HepG2 (cell line): ENCODE results near the gene SLC16A3. TPM values are rescaled to one million over a fixed set of nuclear protein-coding genes. Genes with fewer than 3 reads are reported as not detected.

Source experiments
- AKAP8 ChIP-seq: sonication (generic); formaldehyde crosslinking; IDR thresholded peaks from 2 replicates; pipeline ENCODE4 v1.5.1; 2020; ENCODE audit warnings: mild to moderate bottlenecking, missing genetic modification reagents
- BCL3 ChIP-seq: sonication (generic); formaldehyde crosslinking; IDR thresholded peaks from 2 replicates; pipeline ENCODE4 v1.5.1; 2020; ENCODE audit warnings: mild to moderate bottlenecking, missing genetic modification reagents, moderate library complexity
- BORCS8-MEF2B ChIP-seq: sonication (generic); formaldehyde crosslinking; IDR thresholded peaks from 2 replicates; pipeline ENCODE4 v1.8.0; 2022; ENCODE audit warnings: mild to moderate bottlenecking, missing genetic modification reagents
- CENPT ChIP-seq: sonication (generic); formaldehyde crosslinking; IDR thresholded peaks from 2 replicates; pipeline ENCODE4 v1.8.0; 2022; ENCODE audit warnings: low read depth, mild to moderate bottlenecking, moderate library complexity, missing genetic modification reagents
- CSRNP2 ChIP-seq: sonication (generic); formaldehyde crosslinking; conservative IDR thresholded peaks from 2 replicates; pipeline ENCODE4 v1.8.0; 2022; ENCODE audit warnings: low read depth, missing genetic modification reagents
- FLYWCH1 ChIP-seq: sonication (generic); formaldehyde crosslinking; IDR thresholded peaks from 2 replicates; pipeline ENCODE4 v1.8.1; 2023; ENCODE audit warnings: mild to moderate bottlenecking, missing genetic modification reagents
- FOXO1 ChIP-seq: sonication (generic); formaldehyde crosslinking; IDR thresholded peaks from 2 replicates; pipeline ENCODE4 v1.4.0; 2020; ENCODE audit warnings: missing genetic modification reagents
- HMG20B ChIP-seq: conservative IDR thresholded peaks from 2 replicates; pipeline ENCODE4 v1.6.1; 2016; ENCODE audit warnings: missing genetic modification reagents, missing compliant biosample characterization
- HOXA9 ChIP-seq: sonication (generic); formaldehyde crosslinking; IDR thresholded peaks from 2 replicates; pipeline ENCODE4 v1.8.1; 2022; ENCODE audit warnings: missing genetic modification reagents, mild to moderate bottlenecking, moderate library complexity, borderline replicate concordance
- KDM4B ChIP-seq: sonication (generic); formaldehyde crosslinking; IDR thresholded peaks from 2 replicates; pipeline ENCODE4 v1.4.0; 2020; ENCODE audit warnings: missing genetic modification reagents
- MED1 ChIP-seq: sonication (generic); formaldehyde crosslinking; IDR thresholded peaks from 2 replicates; pipeline ENCODE4 v1.4.0; 2020; ENCODE audit warnings: missing genetic modification reagents
- MNT ChIP-seq: fragments of 450-650 bp; IDR thresholded peaks from 2 replicates; pipeline ENCODE4 v1.6.1; 2016
- MXD4 ChIP-seq: IDR thresholded peaks from 2 replicates; pipeline ENCODE4 v1.6.1; 2016; ENCODE audit warnings: mild to moderate bottlenecking, missing biosample characterization, missing genetic modification reagents
- SAP130 ChIP-seq: IDR thresholded peaks from 2 replicates; pipeline ENCODE4 v1.6.1; 2016; ENCODE audit warnings: low read depth
- SCMH1 ChIP-seq: sonication (generic); formaldehyde crosslinking; IDR thresholded peaks from 2 replicates; pipeline ENCODE4 v1.9.0; 2021; ENCODE audit warnings: missing genetic modification reagents, mild to moderate bottlenecking, borderline replicate concordance
- SP5 ChIP-seq: IDR thresholded peaks from 2 replicates; pipeline ENCODE4 v1.6.1; 2016; ENCODE audit warnings: low read depth, borderline replicate concordance
- SRSF9 ChIP-seq: fragments of 200-400 bp; formaldehyde crosslinking; IDR thresholded peaks from 2 replicates; pipeline ENCODE4 v1.6.1; 2018; ENCODE audit warnings: borderline replicate concordance, mild to moderate bottlenecking, low read depth, low read length; ENCODE audit not compliant: insufficient read depth, poor library complexity, severe bottlenecking
- TBP ChIP-seq: sonication (generic); formaldehyde crosslinking; IDR thresholded peaks from 2 replicates; pipeline ENCODE4 v1.5.0; 2020; ENCODE audit warnings: missing genetic modification reagents
- TOE1 ChIP-seq: sonication (generic); formaldehyde crosslinking; IDR thresholded peaks from 2 replicates; pipeline ENCODE4 v1.4.0; 2020; ENCODE audit warnings: mild to moderate bottlenecking, missing genetic modification reagents
- ZBTB14 ChIP-seq: sonication (generic); formaldehyde crosslinking; IDR thresholded peaks from 2 replicates; pipeline ENCODE4 v1.4.0; 2020; ENCODE audit warnings: missing genetic modification reagents
- ZNF205 ChIP-seq: IDR thresholded peaks from 2 replicates; pipeline ENCODE4 v1.6.1; 2018; ENCODE audit warnings: missing biosample characterization, missing genetic modification reagents
- ZNF552 ChIP-seq: sonication (generic); formaldehyde crosslinking; IDR thresholded peaks from 2 replicates; pipeline ENCODE4 v1.9.0; 2022; ENCODE audit warnings: missing genetic modification reagents, mild to moderate bottlenecking, borderline replicate concordance
- ZNF556 ChIP-seq: sonication (generic); formaldehyde crosslinking; IDR thresholded peaks from 2 replicates; pipeline ENCODE4 v1.4.0; 2020; ENCODE audit warnings: mild to moderate bottlenecking, missing genetic modification reagents, borderline replicate concordance
- ZNF614 ChIP-seq: IDR thresholded peaks from 2 replicates; pipeline ENCODE4 v1.6.1; 2018; ENCODE audit warnings: missing biosample characterization, missing genetic modification reagents, inconsistent platforms, borderline replicate concordance
- polyA plus RNA-seq, 8 experiments: library from polyadenylated mRNA; depleted of rRNA in 3 of 8; stranded (reverse) in 7 of 8; unstranded in 1 of 8; fragments of >200 nt; fragmentation: Illumina TruSeq in 4 of 8; extraction: Trizol in 4 of 8; gene quantifications; 2 replicates each; pipeline versions ENCODE4 v1.2.1 to v1.2.3, GENCODE V29; 2011 to 2016; ENCODE audit warnings: low read depth in 4 of 8, missing spikeins in 1 of 8, mixed read lengths in 1 of 8; ENCODE audit not compliant: insufficient read depth in 1 of 8
- total RNA-seq, 5 experiments: library from RNA; depleted of rRNA; stranded (reverse); fragments of >200 nt; fragmentation: Illumina TruSeq; extraction: Trizol; gene quantifications; 2 replicates each; pipeline ENCODE4 v1.2.3, GENCODE V29; 2016; ENCODE audit warnings: low read depth in 1 of 5

Gene SLC16A3
- total and polyA plus RNA-seq, 2 of the 13 experiments (the other 11 are each of a cell fraction or from before 2014, with no cell fraction given): 242 to 349 TPM

DNA sequence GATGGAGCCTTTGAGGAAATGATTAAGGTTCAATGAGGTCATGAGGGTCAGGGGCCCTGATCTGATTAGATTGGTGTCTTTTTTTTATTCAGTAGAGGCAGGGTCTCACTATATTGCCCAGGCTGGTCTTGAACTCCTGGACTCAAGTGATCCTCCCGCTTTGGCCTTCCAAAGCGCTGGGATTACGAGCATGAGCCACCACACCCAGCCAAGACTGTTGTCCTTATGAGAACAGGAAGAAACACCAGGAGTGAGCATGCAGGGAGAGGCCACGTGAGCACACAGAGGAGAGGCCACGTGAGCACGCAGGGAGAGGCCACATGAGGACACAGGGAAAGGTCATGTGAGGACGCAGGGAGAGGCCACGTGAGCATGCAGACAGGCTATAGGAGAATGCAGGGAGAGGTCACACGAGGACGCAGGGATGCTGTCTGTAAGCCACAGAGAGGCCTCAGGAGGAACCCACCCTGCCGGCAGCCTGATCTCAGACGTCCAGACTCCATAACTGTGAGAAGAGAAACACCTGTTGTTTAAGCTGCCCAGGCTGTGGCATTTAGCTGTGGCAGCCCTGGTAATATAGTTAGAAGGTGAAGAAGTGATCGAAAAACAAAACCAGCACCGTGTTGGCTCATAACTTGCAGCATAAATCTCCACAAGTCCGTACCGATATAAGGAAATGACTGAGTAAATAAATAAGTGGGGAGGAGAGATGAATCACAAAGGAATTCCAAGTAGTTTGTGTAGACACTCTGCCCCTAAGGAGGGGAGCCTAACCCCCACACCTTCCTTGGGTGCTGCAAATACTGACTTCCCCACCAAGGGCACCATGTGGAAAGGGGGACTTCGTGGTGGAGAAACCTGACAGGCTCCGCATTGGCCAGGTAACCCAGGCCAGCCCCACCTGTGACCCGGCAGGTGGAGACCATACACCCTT is 59.3 kb downstream of the SLC16A3 start (continued):
- TF ChIP-seq HOXA9 (CRISPR knock-in tag): peak; percentile 84; the same call in 1 of the 2 replicates
- TF ChIP-seq CENPT (CRISPR knock-in tag): 0 out of 2 replicates have a peak, but pooled peaks have one; percentile 31
- TF ChIP-seq BORCS8-MEF2B (CRISPR knock-in tag): peak; percentile 95
- no peak for TF ChIP-seq SRSF9
- TF ChIP-seq TOE1 (CRISPR knock-in tag): 0 out of 2 replicates have a peak, but pooled peaks have one; percentile 49
- TF ChIP-seq AKAP8 (CRISPR knock-in tag): 0 out of 2 replicates have a peak, but pooled peaks have one; percentile 66
- peak; percentile 93 for TF ChIP-seq FOXO1
- no peak for TF ChIP-seq TBP (CRISPR knock-in tag)
- no peak for TF ChIP-seq ZBTB14 (CRISPR knock-in tag)
- peak; percentile 82; the same call in 1 of the 2 replicates for TF ChIP-seq ZNF556 (CRISPR knock-in tag)
- peak; percentile 92; the same call in 1 of the 2 replicates for TF ChIP-seq ZNF614 (CRISPR knock-in tag)
- peak; percentile 96; the same call in 1 of the 2 replicates for TF ChIP-seq KDM4B (CRISPR knock-in tag)
- peak; percentile 70; the same call in 1 of the 2 replicates for TF ChIP-seq SP5 (CRISPR knock-in tag)
- peak; percentile 100 for TF ChIP-seq MED1
- peak; percentile 100 for TF ChIP-seq MNT
- TF ChIP-seq FLYWCH1 (CRISPR knock-in tag): no peak
- peak; percentile 81 for TF ChIP-seq BCL3 (CRISPR knock-in tag)
- peak; percentile 89 for TF ChIP-seq MXD4 (CRISPR knock-in tag)
- no peak; the same call in 1 of the 2 replicates for TF ChIP-seq CSRNP2 (CRISPR knock-in tag)
- peak; percentile 98 for TF ChIP-seq SAP130 (CRISPR knock-in tag)
- TF ChIP-seq HMG20B (CRISPR knock-in tag): peak; percentile 67; the same call in 1 of the 2 replicates
- TF ChIP-seq ZNF552 (CRISPR knock-in tag): peak; percentile 92; the same call in 1 of the 2 replicates
- TF ChIP-seq SCMH1 (CRISPR knock-in tag): no peak
- peak; percentile 79; the same call in 1 of the 2 replicates for TF ChIP-seq ZNF205
